GM12801 (cell line): ENCODE results near the gene RXFP3.

ENCODE experiments used
- TF ChIP-seq, protein P1 (sequence below): IDR thresholded peaks from one replicate; pipeline ENCODE4 v1.5.1; 2011; ENCODE audit warnings: control low read depth; ENCODE audit not compliant: insufficient read length; ENCODE audit errors: extremely low read depth

RXFP3 gene

DNA sequence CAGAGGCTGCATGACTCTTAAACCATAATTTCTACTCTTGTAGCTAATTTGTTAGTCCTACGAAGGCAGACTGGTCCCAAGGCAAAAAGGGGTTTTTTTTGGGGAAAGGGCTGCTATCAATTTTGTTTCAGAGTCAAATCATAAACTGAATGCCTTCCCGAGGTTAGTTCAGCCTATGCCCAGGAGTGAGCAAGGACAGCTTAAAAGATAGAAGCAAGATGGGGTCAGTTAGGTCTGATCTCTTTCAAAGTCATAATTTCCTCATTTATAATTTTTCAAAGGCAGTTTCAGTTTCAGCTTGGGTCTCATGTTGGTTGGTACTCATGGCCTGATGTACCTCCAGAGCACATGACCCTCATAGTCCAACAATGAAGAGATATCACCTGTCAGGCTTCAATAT is 7.9 kb upstream of the RXFP3 start:
- TF ChIP-seq, protein P1, sequence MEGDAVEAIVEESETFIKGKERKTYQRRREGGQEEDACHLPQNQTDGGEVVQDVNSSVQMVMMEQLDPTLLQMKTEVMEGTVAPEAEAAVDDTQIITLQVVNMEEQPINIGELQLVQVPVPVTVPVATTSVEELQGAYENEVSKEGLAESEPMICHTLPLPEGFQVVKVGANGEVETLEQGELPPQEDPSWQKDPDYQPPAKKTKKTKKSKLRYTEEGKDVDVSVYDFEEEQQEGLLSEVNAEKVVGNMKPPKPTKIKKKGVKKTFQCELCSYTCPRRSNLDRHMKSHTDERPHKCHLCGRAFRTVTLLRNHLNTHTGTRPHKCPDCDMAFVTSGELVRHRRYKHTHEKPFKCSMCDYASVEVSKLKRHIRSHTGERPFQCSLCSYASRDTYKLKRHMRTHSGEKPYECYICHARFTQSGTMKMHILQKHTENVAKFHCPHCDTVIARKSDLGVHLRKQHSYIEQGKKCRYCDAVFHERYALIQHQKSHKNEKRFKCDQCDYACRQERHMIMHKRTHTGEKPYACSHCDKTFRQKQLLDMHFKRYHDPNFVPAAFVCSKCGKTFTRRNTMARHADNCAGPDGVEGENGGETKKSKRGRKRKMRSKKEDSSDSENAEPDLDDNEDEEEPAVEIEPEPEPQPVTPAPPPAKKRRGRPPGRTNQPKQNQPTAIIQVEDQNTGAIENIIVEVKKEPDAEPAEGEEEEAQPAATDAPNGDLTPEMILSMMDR = no peak

DNA sequence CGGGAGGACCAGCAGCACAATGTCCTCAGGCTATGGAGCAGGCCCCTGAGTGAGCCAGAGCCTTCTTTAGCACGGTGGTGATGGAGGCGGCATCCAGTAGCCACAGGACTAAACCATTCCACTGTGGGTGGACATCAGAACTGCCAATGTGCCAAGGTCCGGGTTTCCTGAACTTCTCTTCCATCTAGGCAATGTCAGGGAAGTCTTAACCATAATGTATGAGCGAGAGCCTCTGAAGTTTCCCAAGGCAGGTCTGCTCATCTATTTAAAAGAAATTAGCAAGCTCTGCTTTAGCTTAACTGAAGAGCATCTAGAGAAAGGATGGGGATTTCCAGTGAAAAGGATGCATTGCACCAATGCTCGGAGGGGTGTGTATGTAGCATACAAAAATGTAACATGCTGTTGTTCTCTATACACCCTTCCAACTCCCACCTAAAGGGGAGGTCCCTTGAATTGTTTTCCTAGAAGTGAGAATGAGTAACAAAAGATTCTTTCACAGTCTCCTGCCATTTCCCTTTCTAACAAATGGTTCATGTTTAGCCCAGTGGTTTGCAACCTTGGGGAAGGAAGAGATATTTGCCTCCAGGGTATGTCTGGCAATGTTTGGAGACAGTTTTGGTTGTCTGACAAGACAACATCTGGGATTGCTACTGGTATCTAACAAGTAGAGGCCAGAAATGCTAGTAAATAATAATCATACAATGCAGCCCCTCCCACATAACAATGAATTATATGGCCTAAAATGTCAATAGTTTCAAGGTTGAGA is 6.1 kb upstream of the RXFP3 start:
- TF ChIP-seq, protein P1 = no peak

DNA sequence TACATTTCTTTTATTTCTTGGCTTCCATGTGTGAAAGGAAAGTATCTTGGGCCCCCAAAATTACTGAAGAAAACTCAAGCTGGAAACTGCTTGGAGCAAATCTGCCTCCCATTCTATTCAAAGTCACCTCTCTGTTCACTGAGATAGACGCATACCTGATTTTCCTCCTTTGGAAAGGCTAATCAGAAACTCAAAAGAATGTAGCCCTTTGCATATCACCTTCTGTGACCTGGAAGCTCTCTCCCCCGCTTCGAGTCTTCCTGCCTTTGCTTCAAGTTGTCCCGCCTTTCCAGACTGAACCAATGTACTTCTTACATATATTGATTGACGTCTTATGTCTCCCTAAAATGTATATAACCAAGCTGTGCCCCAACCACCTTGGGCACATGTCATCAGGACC is 5.0 kb upstream of the RXFP3 start:
- TF ChIP-seq, protein P1 = no peak

DNA sequence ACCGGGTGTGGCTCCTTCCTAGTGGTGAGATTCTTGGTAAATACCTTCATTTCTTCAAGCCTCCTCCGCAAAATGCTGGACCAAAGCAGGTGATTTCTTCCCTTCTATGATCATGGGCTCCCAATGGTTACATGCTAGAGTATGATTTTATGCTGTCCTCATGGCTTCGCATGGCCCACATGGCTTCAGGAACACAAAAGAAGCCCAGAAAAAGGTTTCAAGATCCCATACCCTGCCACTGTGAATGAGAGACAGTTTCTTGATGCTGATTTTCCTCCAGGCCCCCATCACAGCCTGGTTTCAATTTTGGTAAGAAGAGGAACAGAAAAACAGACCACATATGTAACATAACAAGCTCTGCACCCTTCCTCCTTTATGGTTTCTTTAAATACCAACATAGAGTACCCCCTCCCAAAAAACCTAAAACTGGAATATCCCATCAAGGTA is 2.4 kb upstream of the RXFP3 start:
- TF ChIP-seq, protein P1 = no peak

DNA sequence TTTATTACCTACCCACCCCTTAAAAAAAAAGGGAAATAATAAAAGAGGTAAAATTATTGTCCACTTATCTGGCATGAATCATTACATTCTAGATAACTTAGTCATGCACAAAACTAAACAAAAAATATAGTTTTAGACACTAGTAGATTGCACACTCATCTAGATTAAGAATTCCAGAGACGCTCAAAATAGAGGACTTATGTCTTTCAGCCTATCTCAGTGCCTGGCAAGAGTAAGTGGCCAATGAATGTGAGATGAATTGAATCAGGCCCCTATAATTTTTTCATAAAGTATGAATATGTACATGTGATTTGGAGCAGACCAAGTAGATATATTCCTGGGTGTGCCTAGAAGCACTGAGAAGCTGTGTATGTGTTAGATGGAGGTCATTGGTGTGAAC is 2.0 kb upstream of the RXFP3 start:
- TF ChIP-seq, protein P1 = no peak

DNA sequence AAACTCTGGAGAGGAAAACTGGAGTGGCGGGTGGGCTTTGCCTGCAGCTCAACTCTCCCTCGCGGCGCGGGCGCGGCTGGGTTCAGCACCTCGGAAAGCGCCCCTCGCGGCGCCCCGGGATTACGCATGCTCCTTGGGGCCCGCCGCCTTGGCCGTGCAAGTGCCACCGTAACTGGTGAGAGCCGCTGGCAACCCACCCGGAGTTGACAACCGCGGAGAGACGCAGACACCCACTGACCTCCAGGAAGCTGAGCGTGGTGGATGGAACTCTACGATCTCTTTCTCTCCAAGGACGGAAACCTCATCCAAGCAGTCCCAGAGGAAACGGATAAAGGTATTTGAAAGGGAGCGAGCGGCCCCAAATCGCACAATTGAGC is 194 bp upstream of the RXFP3 start:
- TF ChIP-seq, protein P1 = no peak

DNA sequence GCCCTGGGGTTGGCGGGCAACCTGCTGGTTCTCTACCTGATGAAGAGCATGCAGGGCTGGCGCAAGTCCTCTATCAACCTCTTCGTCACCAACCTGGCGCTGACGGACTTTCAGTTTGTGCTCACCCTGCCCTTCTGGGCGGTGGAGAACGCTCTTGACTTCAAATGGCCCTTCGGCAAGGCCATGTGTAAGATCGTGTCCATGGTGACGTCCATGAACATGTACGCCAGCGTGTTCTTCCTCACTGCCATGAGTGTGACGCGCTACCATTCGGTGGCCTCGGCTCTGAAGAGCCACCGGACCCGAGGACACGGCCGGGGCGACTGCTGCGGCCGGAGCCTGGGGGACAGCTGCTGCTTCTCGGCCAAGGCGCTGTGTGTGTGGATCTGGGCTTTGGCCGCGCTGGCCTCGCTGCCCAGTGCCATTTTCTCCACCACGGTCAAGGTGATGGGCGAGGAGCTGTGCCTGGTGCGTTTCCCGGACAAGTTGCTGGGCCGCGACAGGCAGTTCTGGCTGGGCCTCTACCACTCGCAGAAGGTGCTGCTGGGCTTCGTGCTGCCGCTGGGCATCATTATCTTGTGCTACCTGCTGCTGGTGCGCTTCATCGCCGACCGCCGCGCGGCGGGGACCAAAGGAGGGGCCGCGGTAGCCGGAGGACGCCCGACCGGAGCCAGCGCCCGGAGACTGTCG is 976 bp downstream of the RXFP3 start:
- TF ChIP-seq, protein P1 = no peak
